Cardiac fibroblast (primary cell): ENCODE results near the gene CISD1.
A peak's percentile ranks its signal among the peaks of the same experiment; 100 is the strongest.

Experiments
- DNase-seq, 2 donors: peaks; one replicate each; pipeline versions ENCODE4 v3.0.0 to v3.0.0-alpha.2; 2010; ENCODE audit warnings: low read depth in 2 of 2
- H3K4me3 ChIP-seq, 2 donors: replicated peaks in 1 of 2; 1 replicate in 1 of 2; 2 replicates in 1 of 2; pipeline ENCODE4 v1.5.1; 2011; ENCODE audit warnings: low read depth in 2 of 2, low read length in 2 of 2, mild to moderate bottlenecking in 2 of 2, moderate library complexity in 1 of 2
- TF ChIP-seq, protein P1 (sequence below): IDR thresholded peaks from one replicate; pipeline ENCODE4 v1.5.1; 2011; ENCODE audit warnings: low read depth, mild to moderate bottlenecking, low read length, inconsistent platforms

The CISD1 gene

GRCh38 chr10:58334817-58335305, 65.9 kb downstream of the CISD1 start, which contains the start of gene UBE2D1:
UBE2D1 (plus strand) TSS chr10:58335006; CDS start chr10:58335202, 196 bp downstream.
- TF ChIP-seq, protein P1, sequence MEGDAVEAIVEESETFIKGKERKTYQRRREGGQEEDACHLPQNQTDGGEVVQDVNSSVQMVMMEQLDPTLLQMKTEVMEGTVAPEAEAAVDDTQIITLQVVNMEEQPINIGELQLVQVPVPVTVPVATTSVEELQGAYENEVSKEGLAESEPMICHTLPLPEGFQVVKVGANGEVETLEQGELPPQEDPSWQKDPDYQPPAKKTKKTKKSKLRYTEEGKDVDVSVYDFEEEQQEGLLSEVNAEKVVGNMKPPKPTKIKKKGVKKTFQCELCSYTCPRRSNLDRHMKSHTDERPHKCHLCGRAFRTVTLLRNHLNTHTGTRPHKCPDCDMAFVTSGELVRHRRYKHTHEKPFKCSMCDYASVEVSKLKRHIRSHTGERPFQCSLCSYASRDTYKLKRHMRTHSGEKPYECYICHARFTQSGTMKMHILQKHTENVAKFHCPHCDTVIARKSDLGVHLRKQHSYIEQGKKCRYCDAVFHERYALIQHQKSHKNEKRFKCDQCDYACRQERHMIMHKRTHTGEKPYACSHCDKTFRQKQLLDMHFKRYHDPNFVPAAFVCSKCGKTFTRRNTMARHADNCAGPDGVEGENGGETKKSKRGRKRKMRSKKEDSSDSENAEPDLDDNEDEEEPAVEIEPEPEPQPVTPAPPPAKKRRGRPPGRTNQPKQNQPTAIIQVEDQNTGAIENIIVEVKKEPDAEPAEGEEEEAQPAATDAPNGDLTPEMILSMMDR: no peak
- H3K4me3 ChIP-seq: peak within 1 kb of the TSS; percentile 79 to 82
- DNase-seq: peak; percentile 74 to 81

DNA sequence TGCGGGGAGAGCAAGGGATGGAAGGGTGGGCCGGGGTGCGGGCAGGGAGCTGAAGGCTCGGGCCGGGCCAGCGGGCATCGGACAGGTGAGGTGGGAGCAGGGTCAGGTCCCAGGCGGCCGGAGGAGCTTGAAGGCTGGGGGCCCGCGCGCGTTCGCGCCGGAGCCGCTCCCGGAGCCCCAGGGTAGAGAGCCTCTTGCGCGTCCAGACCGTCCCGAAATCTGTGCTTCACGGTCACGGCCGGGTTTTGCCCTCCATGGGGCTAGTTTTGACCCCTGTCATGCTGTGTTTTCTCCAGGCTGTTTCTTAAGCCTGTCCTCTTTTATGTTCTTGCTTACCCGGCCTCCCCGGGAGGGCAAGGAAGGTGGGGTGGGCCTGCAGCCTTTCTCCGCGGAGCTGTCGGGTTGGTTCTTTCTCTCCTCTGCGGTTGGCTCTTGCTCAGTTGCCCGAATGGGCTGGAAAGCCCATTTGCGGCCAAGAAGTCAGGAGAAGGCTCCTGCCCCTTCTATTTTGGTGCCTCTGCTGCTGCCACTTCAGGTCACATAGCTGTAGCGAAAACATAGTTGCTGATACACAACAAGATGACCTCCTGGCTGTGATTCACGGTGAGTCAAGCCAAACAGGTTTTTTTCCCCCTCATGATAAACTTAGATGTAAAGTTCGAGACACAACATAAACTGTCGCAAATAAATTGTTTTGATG, 66.5 kb downstream of the CISD1 start:
- peak; percentile 34 to 48 for DNase-seq
- peak overlapping the region; percentile 79 to 82 for H3K4me3 ChIP-seq
- TF ChIP-seq, protein P1: no peak

- DNase-seq: no peak
- H3K4me3 ChIP-seq: peak overlapping the region in 1 of 2 donors; percentile 82
- TF ChIP-seq, protein P1: no peak
Measured at GRCh38 chr10:58336242-58336641, 67.3 kb downstream of the CISD1 start.
